Tibial nerve (tissue), 4 donors: ENCODE results near the gene ISOC1.

Experiments
- EP300 ChIP-seq, 2 donors: sonication (generic); formaldehyde crosslinking; IDR thresholded peaks; one replicate each; pipeline ENCODE4 v1.6.1; 2017; ENCODE audit warnings: antibody characterized with exemption in 2 of 2, mild to moderate bottlenecking in 1 of 2
- POLR2A ChIP-seq, 2 donors: fragments of 450-650 bp; IDR thresholded peaks; one replicate each; pipeline ENCODE4 v1.6.1; 2017; ENCODE audit warnings: antibody characterized with exemption in 2 of 2, mild to moderate bottlenecking in 2 of 2, moderate library complexity in 2 of 2
- TF ChIP-seq, protein P1 (sequence below), 5 experiments: fragments of 200-600 bp in 3 of 5; fragments of 450-650 bp in 2 of 5; sonication (generic) in 3 of 5; IDR thresholded peaks; one replicate each; pipeline ENCODE4 v1.5.1; 2016 to 2019; ENCODE audit warnings: antibody characterized with exemption in 5 of 5, mild to moderate bottlenecking in 3 of 5, moderate library complexity in 2 of 5

DNA sequence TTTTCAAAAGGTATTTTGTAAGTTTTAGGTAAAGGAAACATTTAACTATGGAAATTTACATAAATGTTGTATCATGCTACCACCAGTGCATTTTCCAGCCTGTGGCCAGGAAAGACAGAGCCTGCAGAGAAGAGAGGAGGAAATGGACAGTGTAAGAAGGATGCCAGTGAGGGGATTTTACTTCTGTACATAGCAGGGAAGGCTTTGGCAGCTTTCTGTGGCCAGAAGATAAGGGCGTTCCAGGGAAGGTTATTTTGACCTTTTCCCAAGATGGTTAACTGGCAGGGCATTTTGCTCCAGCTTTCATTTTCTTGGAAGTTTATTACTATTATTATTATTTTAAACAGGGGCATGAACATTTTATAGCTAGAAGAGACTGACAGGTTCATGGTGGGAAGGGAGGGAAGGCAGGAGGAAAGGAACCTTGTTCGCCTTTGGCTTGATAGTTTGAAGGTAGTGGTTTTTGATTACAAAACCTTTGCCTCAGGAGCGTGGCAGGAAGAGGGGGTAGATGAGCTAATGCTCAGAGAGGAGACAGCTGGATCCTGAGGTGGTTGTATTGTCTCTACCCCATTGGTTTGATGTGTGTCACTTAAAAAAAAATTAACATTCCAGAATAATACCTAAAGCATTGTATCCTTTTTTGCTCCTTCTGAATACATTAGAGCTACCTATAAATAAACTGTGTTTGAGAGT, 4.1 kb downstream of the ISOC1 start:
- TF ChIP-seq, protein P1, sequence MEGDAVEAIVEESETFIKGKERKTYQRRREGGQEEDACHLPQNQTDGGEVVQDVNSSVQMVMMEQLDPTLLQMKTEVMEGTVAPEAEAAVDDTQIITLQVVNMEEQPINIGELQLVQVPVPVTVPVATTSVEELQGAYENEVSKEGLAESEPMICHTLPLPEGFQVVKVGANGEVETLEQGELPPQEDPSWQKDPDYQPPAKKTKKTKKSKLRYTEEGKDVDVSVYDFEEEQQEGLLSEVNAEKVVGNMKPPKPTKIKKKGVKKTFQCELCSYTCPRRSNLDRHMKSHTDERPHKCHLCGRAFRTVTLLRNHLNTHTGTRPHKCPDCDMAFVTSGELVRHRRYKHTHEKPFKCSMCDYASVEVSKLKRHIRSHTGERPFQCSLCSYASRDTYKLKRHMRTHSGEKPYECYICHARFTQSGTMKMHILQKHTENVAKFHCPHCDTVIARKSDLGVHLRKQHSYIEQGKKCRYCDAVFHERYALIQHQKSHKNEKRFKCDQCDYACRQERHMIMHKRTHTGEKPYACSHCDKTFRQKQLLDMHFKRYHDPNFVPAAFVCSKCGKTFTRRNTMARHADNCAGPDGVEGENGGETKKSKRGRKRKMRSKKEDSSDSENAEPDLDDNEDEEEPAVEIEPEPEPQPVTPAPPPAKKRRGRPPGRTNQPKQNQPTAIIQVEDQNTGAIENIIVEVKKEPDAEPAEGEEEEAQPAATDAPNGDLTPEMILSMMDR (IDR thresholded peaks at IDR 0.05): no peak
- no peak for TF ChIP-seq POLR2A (IDR thresholded peaks at IDR 0.05)
- TF ChIP-seq EP300 (IDR thresholded peaks at IDR 0.05): no peak
